ENCODE measurements around the gene SRRM2. TPM values are rescaled to one million over a fixed set of nuclear protein-coding genes. Genes with fewer than 3 reads are reported as not detected.
A peak's percentile ranks its signal among the peaks of the same experiment; 100 is the strongest.

SRRM2 gene
- total RNA-seq, 1 donor from 2014 or later = 409 TPM

DNA sequence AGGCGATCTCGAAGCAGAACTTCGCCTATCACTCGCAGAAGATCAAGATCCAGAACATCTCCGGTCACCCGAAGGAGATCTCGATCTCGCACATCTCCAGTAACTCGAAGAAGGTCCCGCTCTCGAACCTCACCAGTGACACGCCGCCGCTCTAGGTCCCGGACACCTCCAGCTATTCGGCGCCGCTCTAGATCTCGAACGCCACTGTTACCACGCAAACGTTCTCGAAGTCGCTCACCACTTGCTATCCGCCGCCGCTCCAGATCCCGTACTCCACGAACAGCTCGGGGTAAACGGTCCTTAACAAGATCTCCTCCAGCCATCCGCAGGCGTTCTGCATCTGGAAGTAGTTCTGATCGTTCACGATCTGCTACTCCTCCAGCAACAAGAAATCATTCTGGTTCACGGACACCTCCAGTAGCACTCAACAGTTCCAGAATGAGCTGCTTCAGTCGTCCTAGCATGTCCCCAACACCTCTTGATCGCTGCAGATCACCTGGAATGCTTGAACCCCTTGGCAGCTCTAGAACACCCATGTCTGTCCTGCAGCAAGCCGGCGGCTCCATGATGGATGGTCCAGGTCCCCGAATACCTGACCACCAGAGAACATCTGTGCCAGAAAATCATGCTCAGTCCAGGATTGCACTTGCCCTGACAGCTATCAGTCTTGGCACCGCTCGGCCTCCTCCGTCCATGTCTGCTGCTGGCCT, 14.1 kb downstream of the SRRM2 start:
- H3K27ac ChIP-seq (ENCODE audit: low read depth, low read length) = no peak overlapping the region
- no peak overlapping the region for H3K4me3 Mint-ChIP-seq (ENCODE audit: unreplicated experiment)
- no peaks in the 10 kb centered on the region for H3K27me3 ChIP-seq (ENCODE audit: insufficient read depth, low read length)
- TF ChIP-seq, protein P1, sequence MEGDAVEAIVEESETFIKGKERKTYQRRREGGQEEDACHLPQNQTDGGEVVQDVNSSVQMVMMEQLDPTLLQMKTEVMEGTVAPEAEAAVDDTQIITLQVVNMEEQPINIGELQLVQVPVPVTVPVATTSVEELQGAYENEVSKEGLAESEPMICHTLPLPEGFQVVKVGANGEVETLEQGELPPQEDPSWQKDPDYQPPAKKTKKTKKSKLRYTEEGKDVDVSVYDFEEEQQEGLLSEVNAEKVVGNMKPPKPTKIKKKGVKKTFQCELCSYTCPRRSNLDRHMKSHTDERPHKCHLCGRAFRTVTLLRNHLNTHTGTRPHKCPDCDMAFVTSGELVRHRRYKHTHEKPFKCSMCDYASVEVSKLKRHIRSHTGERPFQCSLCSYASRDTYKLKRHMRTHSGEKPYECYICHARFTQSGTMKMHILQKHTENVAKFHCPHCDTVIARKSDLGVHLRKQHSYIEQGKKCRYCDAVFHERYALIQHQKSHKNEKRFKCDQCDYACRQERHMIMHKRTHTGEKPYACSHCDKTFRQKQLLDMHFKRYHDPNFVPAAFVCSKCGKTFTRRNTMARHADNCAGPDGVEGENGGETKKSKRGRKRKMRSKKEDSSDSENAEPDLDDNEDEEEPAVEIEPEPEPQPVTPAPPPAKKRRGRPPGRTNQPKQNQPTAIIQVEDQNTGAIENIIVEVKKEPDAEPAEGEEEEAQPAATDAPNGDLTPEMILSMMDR (IDR thresholded peaks at IDR 0.05; ENCODE audit: insufficient read depth, low read depth, low read length) = no peak
- no peak for TF ChIP-seq EZH2 (IDR thresholded peaks at IDR 0.05; ENCODE audit: insufficient read depth, low read length)
- H2AFZ ChIP-seq (ENCODE audit: low read depth, low read length) = no peak overlapping the region
- H3K36me3 ChIP-seq (ENCODE audit: insufficient read depth, low read length) = peaks cover 88% of the 10 kb centered on the region
- peaks cover 2% of the 10 kb centered on the region for H3K9me3 ChIP-seq (ENCODE audit: insufficient read depth, low read depth, low read length)
- H3K27me3 Mint-ChIP-seq (ENCODE audit: low read depth, unreplicated experiment) = no peaks in the 10 kb centered on the region
- H4K20me1 ChIP-seq (ENCODE audit: insufficient read depth, low read length) = peaks cover 100% of the 10 kb centered on the region
- H3K4me3 ChIP-seq (ENCODE audit: insufficient read depth, low read depth, low read length) = no peak overlapping the region
- H3K4me1 ChIP-seq (ENCODE audit: insufficient read depth, low read length) = no peaks in the 10 kb centered on the region
- peaks cover 96% of the 10 kb centered on the region for H3K79me2 ChIP-seq (ENCODE audit: insufficient read depth, low read length)
- DNase-seq (ENCODE audit: low read depth) (no peak), FAIRE-seq (no peak)
- no peak overlapping the region for H3K4me2 ChIP-seq (ENCODE audit: low read length)
- H3K9me3 Mint-ChIP-seq (ENCODE audit: unreplicated experiment) = peaks cover 2% of the 10 kb centered on the region
- H3K4me1 Mint-ChIP-seq (ENCODE audit: low read depth, unreplicated experiment) = peaks cover 12% of the 10 kb centered on the region
- H3K9ac ChIP-seq (ENCODE audit: low read length) = no peak overlapping the region
- H3K27ac Mint-ChIP-seq (ENCODE audit: unreplicated experiment) = peak overlapping the region; percentile 20
- H3K36me3 Mint-ChIP-seq (ENCODE audit: low read depth, unreplicated experiment) = peaks cover 78% of the 10 kb centered on the region

DNA sequence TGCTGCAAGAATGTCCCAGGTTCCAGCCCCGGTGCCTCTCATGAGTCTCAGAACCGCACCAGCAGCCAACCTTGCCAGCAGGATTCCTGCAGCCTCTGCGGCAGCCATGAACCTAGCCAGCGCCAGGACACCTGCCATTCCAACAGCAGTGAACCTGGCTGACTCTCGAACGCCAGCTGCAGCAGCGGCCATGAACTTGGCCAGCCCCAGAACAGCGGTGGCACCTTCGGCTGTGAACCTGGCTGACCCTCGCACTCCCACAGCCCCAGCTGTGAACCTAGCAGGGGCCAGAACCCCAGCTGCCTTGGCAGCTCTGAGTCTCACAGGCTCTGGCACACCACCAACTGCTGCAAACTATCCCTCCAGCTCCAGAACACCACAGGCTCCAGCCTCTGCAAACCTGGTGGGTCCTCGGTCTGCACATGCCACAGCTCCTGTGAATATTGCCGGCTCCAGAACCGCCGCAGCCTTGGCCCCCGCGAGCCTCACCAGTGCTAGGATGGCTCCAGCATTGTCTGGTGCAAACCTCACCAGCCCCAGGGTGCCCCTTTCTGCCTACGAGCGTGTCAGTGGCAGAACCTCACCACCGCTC, 14.8 kb downstream of the SRRM2 start:
- Mint-ChIP-seq H3K4me1 (ENCODE audit: low read depth, unreplicated experiment) (peaks cover 15% of the 10 kb centered on the region), H3K27me3 (ENCODE audit: low read depth, unreplicated experiment) (no peaks in the 10 kb centered on the region), H3K27ac (ENCODE audit: unreplicated experiment) (no peak overlapping the region), H3K36me3 (ENCODE audit: low read depth, unreplicated experiment) (peaks cover 73% of the 10 kb centered on the region), H3K4me3 (ENCODE audit: unreplicated experiment) (no peak overlapping the region), H3K9me3 (ENCODE audit: unreplicated experiment) (peaks cover 2% of the 10 kb centered on the region)
- H3K4me1 ChIP-seq (ENCODE audit: insufficient read depth, low read length) = no peaks in the 10 kb centered on the region
- no peak for TF ChIP-seq EZH2 (IDR thresholded peaks at IDR 0.05; ENCODE audit: insufficient read depth, low read length)
- TF ChIP-seq, protein P1 (IDR thresholded peaks at IDR 0.05; ENCODE audit: insufficient read depth, low read depth, low read length) = no peak
- no peak overlapping the region for H3K4me3 ChIP-seq (ENCODE audit: insufficient read depth, low read depth, low read length)
- no peak overlapping the region for H3K4me2 ChIP-seq (ENCODE audit: low read length)
- H4K20me1 ChIP-seq (ENCODE audit: insufficient read depth, low read length) = peaks cover 100% of the 10 kb centered on the region
- no peak overlapping the region for H2AFZ ChIP-seq (ENCODE audit: low read depth, low read length)
- FAIRE-seq (no peak), DNase-seq (ENCODE audit: low read depth) (no peak)
- no peaks in the 10 kb centered on the region for H3K27me3 ChIP-seq (ENCODE audit: insufficient read depth, low read length)
- H3K36me3 ChIP-seq (ENCODE audit: insufficient read depth, low read length) = peaks cover 85% of the 10 kb centered on the region
- H3K9ac ChIP-seq (ENCODE audit: low read length) = no peak overlapping the region
- H3K79me2 ChIP-seq (ENCODE audit: insufficient read depth, low read length) = peaks cover 96% of the 10 kb centered on the region
- no peak overlapping the region for H3K27ac ChIP-seq (ENCODE audit: low read depth, low read length)
- H3K9me3 ChIP-seq (ENCODE audit: insufficient read depth, low read depth, low read length) = peaks cover 2% of the 10 kb centered on the region

DNA sequence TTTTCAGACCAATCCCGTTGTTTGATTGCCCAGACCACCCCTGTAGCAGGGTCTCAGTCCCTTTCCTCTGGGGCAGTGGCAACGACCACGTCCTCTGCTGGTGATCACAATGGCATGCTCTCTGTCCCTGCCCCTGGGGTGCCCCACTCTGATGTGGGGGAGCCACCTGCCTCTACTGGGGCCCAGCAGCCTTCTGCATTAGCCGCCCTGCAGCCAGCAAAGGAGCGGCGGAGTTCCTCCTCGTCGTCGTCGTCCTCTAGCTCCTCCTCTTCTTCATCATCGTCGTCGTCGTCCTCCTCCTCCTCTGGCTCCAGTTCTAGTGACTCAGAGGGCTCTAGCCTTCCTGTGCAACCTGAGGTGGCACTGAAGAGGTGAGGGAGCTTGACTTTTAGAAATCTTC, 15.5 kb downstream of the SRRM2 start:
- H3K9me3 Mint-ChIP-seq (ENCODE audit: unreplicated experiment) = peaks cover 2% of the 10 kb centered on the region
- H3K27ac Mint-ChIP-seq (ENCODE audit: unreplicated experiment) = no peak overlapping the region
- H3K27ac ChIP-seq (ENCODE audit: low read depth, low read length) = no peak overlapping the region
- H3K4me2 ChIP-seq (ENCODE audit: low read length) = no peak overlapping the region
- H3K27me3 ChIP-seq (ENCODE audit: insufficient read depth, low read length) = no peaks in the 10 kb centered on the region
- no peak for TF ChIP-seq EZH2 (IDR thresholded peaks at IDR 0.05; ENCODE audit: insufficient read depth, low read length)
- TF ChIP-seq, protein P1 (IDR thresholded peaks at IDR 0.05; ENCODE audit: insufficient read depth, low read depth, low read length) = no peak
- peaks cover 20% of the 10 kb centered on the region for H3K4me1 Mint-ChIP-seq (ENCODE audit: low read depth, unreplicated experiment)
- H3K27me3 Mint-ChIP-seq (ENCODE audit: low read depth, unreplicated experiment) = no peaks in the 10 kb centered on the region
- H2AFZ ChIP-seq (ENCODE audit: low read depth, low read length) = no peak overlapping the region
- H3K9me3 ChIP-seq (ENCODE audit: insufficient read depth, low read depth, low read length) = peaks cover 2% of the 10 kb centered on the region
- no peak for FAIRE-seq
- no peak overlapping the region for H3K9ac ChIP-seq (ENCODE audit: low read length)
- no peak overlapping the region for H3K4me3 ChIP-seq (ENCODE audit: insufficient read depth, low read depth, low read length)
- H3K79me2 ChIP-seq (ENCODE audit: insufficient read depth, low read length) = peaks cover 95% of the 10 kb centered on the region
- H3K36me3 ChIP-seq (ENCODE audit: insufficient read depth, low read length) = peaks cover 81% of the 10 kb centered on the region
- peak overlapping the region; percentile 40 for H3K4me3 Mint-ChIP-seq (ENCODE audit: unreplicated experiment)
- DNase-seq (ENCODE audit: low read depth) = no peak
- H3K36me3 Mint-ChIP-seq (ENCODE audit: low read depth, unreplicated experiment) = peaks cover 68% of the 10 kb centered on the region
- H3K4me1 ChIP-seq (ENCODE audit: insufficient read depth, low read length) = peaks cover 3% of the 10 kb centered on the region
- peaks cover 98% of the 10 kb centered on the region for H4K20me1 ChIP-seq (ENCODE audit: insufficient read depth, low read length)
